C4-2B (cell line): Measurements from ENCODE around the gene NOP9.
"Not testable (repeated sequence)": the region's sequence is repeated elsewhere in the genome, so short reads cannot be mapped to it uniquely, and the experiment has no call there.

ENCODE experiments used
- CTCF ChIP-seq: fragments of 450-650 bp; conservative IDR thresholded peaks from 2 replicates; pipeline ENCODE4 v1.5.1; 2017; ENCODE audit warnings: mild to moderate bottlenecking
- ZFX ChIP-seq: fragments of 450-650 bp; IDR thresholded peaks from 2 replicates; pipeline ENCODE4 v1.6.1; 2017

DNA sequence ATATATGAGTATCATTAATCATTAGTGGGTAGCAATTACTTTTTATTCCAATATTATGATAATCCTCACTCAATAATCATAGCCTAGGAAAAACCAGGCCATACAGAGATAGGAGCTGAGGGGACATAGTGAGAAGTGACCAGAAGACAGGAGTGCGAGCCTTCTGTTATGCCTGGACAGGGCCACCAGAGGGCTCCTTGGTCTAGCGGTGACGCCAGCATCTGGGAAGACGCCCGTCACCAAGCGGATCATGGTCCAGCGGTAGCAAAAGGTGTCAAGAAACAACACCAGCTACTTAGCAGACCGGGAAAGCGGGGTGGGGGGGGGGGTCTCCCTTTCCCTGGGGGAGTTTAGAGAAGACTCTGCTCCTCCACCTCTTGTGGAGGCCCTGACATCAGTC, 28.3 kb downstream of the NOP9 start:
- peak; percentile 75 for TF ChIP-seq CTCF
- not testable (repeated sequence) for TF ChIP-seq ZFX
